GM12878 (cell line): Measurements from ENCODE around the gene SH2D3A. TPM values are rescaled to one million over a fixed set of nuclear protein-coding genes. Genes with fewer than 3 reads are reported as not detected.
A peak's percentile ranks its signal among the peaks of the same experiment; 100 is the strongest.

ENCODE experiments used
- ATAC-seq: fragments of 200-7000 bp; cut with Tn5 transposase; 3 replicates; pipeline ENCODE4 v1.9.1; 2020; ENCODE audit warnings: mild to moderate bottlenecking, moderate library complexity
- BruUV-seq: library from RNA; stranded (reverse); fragments of 400-500 nt; replicated peaks from 2 replicates; lab custom pipeline; 2021; lab: Mats Ljungman, UMichigan
- CTCF ChIA-PET: fragments of 300-600 bp; sonication (Branson Sonifier 250); formaldehyde crosslinking; extraction: SDS; loops from one replicate; lab custom pipeline; 2021; ENCODE audit warnings: inconsistent platforms; lab: Yijun Ruan, JAX
- POLR2A ChIA-PET: fragments of 350-600 bp; formaldehyde crosslinking; extraction: SDS; loops from one replicate; lab custom pipeline; 2021; ENCODE audit warnings: inconsistent platforms; lab: Charles Lee
- RAD21 ChIA-PET: fragments of 300-600 bp; sonication (Branson Sonifier 250); formaldehyde crosslinking; loops from one replicate; lab custom pipeline; 2023; ENCODE audit warnings: antibody characterized with exemption; ENCODE audit not compliant: unreplicated experiment; lab: Charles Lee
- SMC1A ChIA-PET: fragments of 300-600 bp; sonication (Branson Sonifier 250); formaldehyde crosslinking; loops from one replicate; lab custom pipeline; 2023; ENCODE audit not compliant: unreplicated experiment, uncharacterized antibody; lab: Charles Lee
- DNase-seq: peaks from one replicate; pipeline ENCODE4 v3.0.0-alpha.2; 2011; ENCODE audit warnings: low read depth, low spot score
- FAIRE-seq: peaks from 3 replicates; lab custom pipeline; 2011; peaks lifted over from hg19 to GRCh38; lab: Jason Lieb, UNC
- H2AFZ ChIP-seq: 2 replicates; pipeline ENCODE4 v1.6.0; 2011; ENCODE audit warnings: low read depth, low read length, control low read depth; ENCODE audit not compliant: control insufficient read depth
- H3K27ac ChIP-seq: 2 replicates; pipeline ENCODE4 v1.5.1; 2011; ENCODE audit warnings: control low read depth; ENCODE audit not compliant: control insufficient read depth, insufficient read depth
- H3K27me3 ChIP-seq, 2 experiments: replicated peaks in 1 of 2; 2 replicates each; pipeline versions ENCODE4 v1.6.0 to v1.6.1; 2011; ENCODE audit warnings: low read length in 1 of 2; ENCODE audit not compliant: control insufficient read depth in 2 of 2, insufficient read depth in 2 of 2
- H3K36me3 ChIP-seq, 2 experiments: 2 replicates each; pipeline ENCODE4 v1.5.1; 2011; ENCODE audit warnings: low read length in 1 of 2; ENCODE audit not compliant: control insufficient read depth in 2 of 2, insufficient read depth in 2 of 2
- H3K4me1 ChIP-seq: 2 replicates; pipeline ENCODE4 v1.6.1; 2011; ENCODE audit warnings: mild to moderate bottlenecking, low read length, moderate library complexity, mixed read lengths; ENCODE audit not compliant: control insufficient read depth, insufficient read depth
- H3K4me2 ChIP-seq: 2 replicates; pipeline ENCODE4 v1.6.0; 2011; ENCODE audit warnings: control low read depth; ENCODE audit not compliant: control insufficient read depth, insufficient read depth
- H3K4me3 ChIP-seq: fragments of 200-600 bp; sonication (generic); 2 replicates; pipeline ENCODE4 v1.5.1; 2016
- H3K79me2 ChIP-seq: 2 replicates; pipeline ENCODE4 v1.6.0; 2011; ENCODE audit warnings: low read length; ENCODE audit not compliant: control insufficient read depth, insufficient read depth
- H3K9ac ChIP-seq: 2 replicates; pipeline ENCODE4 v1.8.0; 2011; ENCODE audit warnings: low read length, control low read depth, mixed read lengths; ENCODE audit not compliant: control insufficient read depth, insufficient read depth
- H3K9me3 ChIP-seq: replicated peaks from 3 replicates; pipeline ENCODE4 v1.5.1; 2011; ENCODE audit warnings: mild to moderate bottlenecking, low read length; ENCODE audit not compliant: control insufficient read depth, insufficient read depth
- H4K20me1 ChIP-seq: 2 replicates; pipeline ENCODE4 v1.6.0; 2011; ENCODE audit not compliant: control insufficient read depth, insufficient read depth
- BRCA1 ChIP-seq: IDR thresholded peaks from 2 replicates; pipeline ENCODE4 v1.6.1; 2011; ENCODE audit warnings: low read depth, low read length, improper control_type of control experiment
- CHD4 ChIP-seq: fragments of 200-600 bp; sonication (generic); IDR thresholded peaks from 2 replicates; pipeline ENCODE4 v1.6.1; 2016; ENCODE audit warnings: mild to moderate bottlenecking
- ESRRA ChIP-seq: IDR thresholded peaks from 2 replicates; pipeline ENCODE4 v1.6.1; 2012; ENCODE audit warnings: mild to moderate bottlenecking, low read length, improper control_type of control experiment
- KAT2A ChIP-seq: conservative IDR thresholded peaks from 2 replicates; pipeline ENCODE4 v1.6.1; 2011; ENCODE audit warnings: low read depth, low read length; ENCODE audit not compliant: control insufficient read depth
- LARP7 ChIP-seq: fragments of 450-650 bp; IDR thresholded peaks from 2 replicates; pipeline ENCODE4 v1.6.1; 2017; ENCODE audit warnings: mild to moderate bottlenecking
- POU2F2 ChIP-seq: IDR thresholded peaks from 3 replicates; pipeline ENCODE4 v1.6.1; 2011; ENCODE audit warnings: low read depth, mild to moderate bottlenecking, low read length, borderline replicate concordance
- SIX5 ChIP-seq: IDR thresholded peaks from 2 replicates; pipeline ENCODE4 v1.6.1; 2011; ENCODE audit warnings: mild to moderate bottlenecking, low read depth, low read length, moderate library complexity; ENCODE audit not compliant: severe bottlenecking
- SREBF2 ChIP-seq: IDR thresholded peaks from 2 replicates; pipeline ENCODE4 v1.6.1; 2012; ENCODE audit warnings: mild to moderate bottlenecking, low read length
- TCF12 ChIP-seq: IDR thresholded peaks from 2 replicates; pipeline ENCODE4 v1.6.1; 2011; ENCODE audit warnings: low read depth, mild to moderate bottlenecking, low read length
- ZBED1 ChIP-seq: IDR thresholded peaks from 2 replicates; pipeline ENCODE4 v1.6.1; 2016; ENCODE audit warnings: borderline replicate concordance
- ZZZ3 ChIP-seq: IDR thresholded peaks from 2 replicates; pipeline ENCODE4 v1.6.1; 2011; ENCODE audit warnings: low read depth; ENCODE audit not compliant: control insufficient read depth, insufficient read length
- WGBS: methylation state at CpG from one replicate; pipeline ENCODE4 v1.1.6; 2016; ENCODE audit warnings: low lambda C conversion rate; ENCODE audit not compliant: insufficient replicate concordance, insufficient coverage; ENCODE audit errors: missing lambda C conversion rate; 5-methylcytosine and 5-hydroxymethylcytosine counted together
- in situ Hi-C: fragments of 300-500 bp; cut with MboI; formaldehyde crosslinking; loops from 9 replicates; pipeline ENCODE4 v1.14.3; 2018; ENCODE audit warnings: mixed read lengths
- intact Hi-C: fragments of 100-400 bp; cut with micrococcal nuclease; formaldehyde crosslinking; loops from one replicate; pipeline ENCODE4 v1.14.2; 2022; ENCODE audit not compliant: unreplicated experiment
- polyA plus RNA-seq, 11 experiments: library from polyadenylated mRNA; depleted of rRNA in 4 of 11; unstranded in 6 of 11; stranded (reverse) in 5 of 11; fragments of >200 nt; fragmentation: Nextera tagmentation in 4 of 11; fragmentation: Illumina TruSeq in 1 of 11; extraction: Ambion mirVana in 4 of 11; extraction: Trizol in 1 of 11; gene quantifications; 1 replicate in 1 of 11; 2 replicates in 10 of 11; pipeline versions ENCODE4 v1.2.1 to v1.2.3, GENCODE V29; 2011 to 2016; ENCODE audit warnings: inconsistent platforms in 2 of 11, missing spikeins in 2 of 11, low read depth in 1 of 11
- total RNA-seq, 4 experiments: library from RNA; depleted of rRNA in 3 of 4; stranded (reverse); fragments of >200 nt in 3 of 4; fragmentation: Illumina TruSeq in 1 of 4; extraction: Trizol in 1 of 4; gene quantifications; 2 replicates each; pipeline versions ENCODE4 v1.2.1 to v1.2.3, GENCODE V29; 2013 to 2021
- TF ChIP-seq, protein P1 (sequence below): IDR thresholded peaks from 2 replicates; pipeline ENCODE4 v1.6.1; 2012; ENCODE audit warnings: improper control_type of control experiment, low read depth, low read length; ENCODE audit not compliant: insufficient replicate concordance
- TF ChIP-seq, protein P2 (sequence below): IDR thresholded peaks from 2 replicates; pipeline ENCODE4 v1.6.1; 2011; ENCODE audit warnings: low read depth, low read length, improper control_type of control experiment, borderline replicate concordance
- TF ChIP-seq, protein P3 (sequence below): fragments of 450-650 bp; IDR thresholded peaks from 2 replicates; pipeline ENCODE4 v1.6.1; 2017; ENCODE audit warnings: borderline replicate concordance
- TF ChIP-seq, protein P4 (sequence below), 3 experiments: IDR thresholded peaks in 2 of 3; conservative IDR thresholded peaks in 1 of 3; 2 replicates each; pipeline ENCODE4 v1.5.1; 2011; ENCODE audit warnings: low read depth in 3 of 3, low read length in 3 of 3, mild to moderate bottlenecking in 3 of 3, control low read depth in 2 of 3, moderate library complexity in 2 of 3, inconsistent platforms in 1 of 3, mixed read lengths in 1 of 3; ENCODE audit not compliant: control insufficient read depth in 2 of 3, insufficient read depth in 1 of 3; ENCODE audit errors: extremely low read depth in 1 of 3

SH2D3A gene
- total and polyA plus RNA-seq, 10 of the 15 experiments (the other 5 are each of a cell fraction or from before 2014, with no cell fraction given), result 0.77 to 24.4 (median 9.5) TPM

DNA sequence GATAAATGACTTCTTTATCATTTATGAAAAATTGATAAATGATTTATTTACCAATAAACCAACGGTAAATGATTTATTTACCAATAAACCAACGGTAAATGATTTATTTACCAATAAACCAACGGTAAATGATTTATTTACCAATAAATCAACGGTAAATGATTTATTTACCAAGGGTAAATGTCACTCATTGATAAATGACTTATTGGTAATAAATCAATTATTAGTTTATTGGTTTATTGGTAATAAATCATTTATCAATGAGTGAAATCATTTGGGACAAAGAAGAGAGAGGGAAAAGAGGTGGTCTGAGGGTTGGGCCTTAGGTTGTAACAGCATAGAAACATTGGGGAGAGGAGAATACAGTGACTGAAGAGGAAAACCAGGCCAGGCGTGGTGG is 26.7 kb upstream of the SH2D3A start (continued):
- TF ChIP-seq, protein P1, sequence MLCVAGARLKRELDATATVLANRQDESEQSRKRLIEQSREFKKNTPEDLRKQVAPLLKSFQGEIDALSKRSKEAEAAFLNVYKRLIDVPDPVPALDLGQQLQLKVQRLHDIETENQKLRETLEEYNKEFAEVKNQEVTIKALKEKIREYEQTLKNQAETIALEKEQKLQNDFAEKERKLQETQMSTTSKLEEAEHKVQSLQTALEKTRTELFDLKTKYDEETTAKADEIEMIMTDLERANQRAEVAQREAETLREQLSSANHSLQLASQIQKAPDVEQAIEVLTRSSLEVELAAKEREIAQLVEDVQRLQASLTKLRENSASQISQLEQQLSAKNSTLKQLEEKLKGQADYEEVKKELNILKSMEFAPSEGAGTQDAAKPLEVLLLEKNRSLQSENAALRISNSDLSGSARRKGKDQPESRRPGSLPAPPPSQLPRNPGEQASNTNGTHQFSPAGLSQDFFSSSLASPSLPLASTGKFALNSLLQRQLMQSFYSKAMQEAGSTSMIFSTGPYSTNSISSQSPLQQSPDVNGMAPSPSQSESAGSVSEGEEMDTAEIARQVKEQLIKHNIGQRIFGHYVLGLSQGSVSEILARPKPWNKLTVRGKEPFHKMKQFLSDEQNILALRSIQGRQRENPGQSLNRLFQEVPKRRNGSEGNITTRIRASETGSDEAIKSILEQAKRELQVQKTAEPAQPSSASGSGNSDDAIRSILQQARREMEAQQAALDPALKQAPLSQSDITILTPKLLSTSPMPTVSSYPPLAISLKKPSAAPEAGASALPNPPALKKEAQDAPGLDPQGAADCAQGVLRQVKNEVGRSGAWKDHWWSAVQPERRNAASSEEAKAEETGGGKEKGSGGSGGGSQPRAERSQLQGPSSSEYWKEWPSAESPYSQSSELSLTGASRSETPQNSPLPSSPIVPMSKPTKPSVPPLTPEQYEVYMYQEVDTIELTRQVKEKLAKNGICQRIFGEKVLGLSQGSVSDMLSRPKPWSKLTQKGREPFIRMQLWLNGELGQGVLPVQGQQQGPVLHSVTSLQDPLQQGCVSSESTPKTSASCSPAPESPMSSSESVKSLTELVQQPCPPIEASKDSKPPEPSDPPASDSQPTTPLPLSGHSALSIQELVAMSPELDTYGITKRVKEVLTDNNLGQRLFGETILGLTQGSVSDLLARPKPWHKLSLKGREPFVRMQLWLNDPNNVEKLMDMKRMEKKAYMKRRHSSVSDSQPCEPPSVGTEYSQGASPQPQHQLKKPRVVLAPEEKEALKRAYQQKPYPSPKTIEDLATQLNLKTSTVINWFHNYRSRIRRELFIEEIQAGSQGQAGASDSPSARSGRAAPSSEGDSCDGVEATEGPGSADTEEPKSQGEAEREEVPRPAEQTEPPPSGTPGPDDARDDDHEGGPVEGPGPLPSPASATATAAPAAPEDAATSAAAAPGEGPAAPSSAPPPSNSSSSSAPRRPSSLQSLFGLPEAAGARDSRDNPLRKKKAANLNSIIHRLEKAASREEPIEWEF, result peak; percentile 19

DNA sequence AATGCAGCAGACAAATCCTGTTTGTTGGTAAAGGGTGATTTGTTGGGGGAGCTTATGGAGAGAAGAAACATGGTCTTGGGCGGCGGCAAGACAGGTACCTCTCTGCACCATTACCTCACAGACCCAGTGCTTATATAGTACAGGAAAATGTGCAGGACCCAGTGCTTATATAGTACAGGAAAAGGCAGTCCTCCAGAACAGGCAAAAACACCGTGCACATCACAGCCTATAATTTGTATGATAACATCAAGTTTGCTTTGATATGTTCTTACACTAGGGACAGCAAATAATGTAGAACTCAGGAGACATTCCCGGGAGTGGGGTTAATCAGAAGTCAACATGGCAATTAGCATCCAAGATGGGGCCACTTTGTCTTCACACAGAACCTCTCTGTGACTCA is 26.2 kb upstream of the SH2D3A start:
- WGBS, result 74% methylated on average over 4 of the region's 4 CpGs
- no TSS peak for BruUV-seq
- Histone ChIP-seq H3K9me3 (peaks cover 2% of the 10 kb centered on the region; the same call in 1 of the 3 replicates), H3K4me1 (no peaks in the 10 kb centered on the region), H3K9ac (no peak overlapping the region), H3K4me2 (no peak overlapping the region), H3K27ac (no peak overlapping the region), H2AFZ (no peak overlapping the region), H3K36me3 (peaks cover 5 to 6% of the 10 kb centered on the region in 2 experiments; a peak in 3 of 4 replicates), H4K20me1 (peaks cover 3% of the 10 kb centered on the region; the same call in 1 of the 2 replicates), H3K4me3 (no peak overlapping the region), H3K27me3 (no peaks in the 10 kb centered on the region), H3K79me2 (peaks cover 54% of the 10 kb centered on the region)
- DNase-seq (no peak), FAIRE-seq (no peak)
- ChIA-PET CTCF (no interaction called here), SMC1A (no interaction called here), POLR2A (no interaction called here)
- in situ Hi-C loops (no loop called here), intact Hi-C loops (no loop called here)
- no peak for TF ChIP-seq SIX5
- TF ChIP-seq BRCA1, result no peak
- TF ChIP-seq ZZZ3, result no peak
- no peak for TF ChIP-seq TCF12
- TF ChIP-seq ESRRA, result no peak
- TF ChIP-seq ZBED1, result no peak
- TF ChIP-seq, protein P2, sequence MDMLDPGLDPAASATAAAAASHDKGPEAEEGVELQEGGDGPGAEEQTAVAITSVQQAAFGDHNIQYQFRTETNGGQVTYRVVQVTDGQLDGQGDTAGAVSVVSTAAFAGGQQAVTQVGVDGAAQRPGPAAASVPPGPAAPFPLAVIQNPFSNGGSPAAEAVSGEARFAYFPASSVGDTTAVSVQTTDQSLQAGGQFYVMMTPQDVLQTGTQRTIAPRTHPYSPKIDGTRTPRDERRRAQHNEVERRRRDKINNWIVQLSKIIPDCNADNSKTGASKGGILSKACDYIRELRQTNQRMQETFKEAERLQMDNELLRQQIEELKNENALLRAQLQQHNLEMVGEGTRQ, result no peak
- TF ChIP-seq POU2F2, result no peak
- TF ChIP-seq, protein P3, sequence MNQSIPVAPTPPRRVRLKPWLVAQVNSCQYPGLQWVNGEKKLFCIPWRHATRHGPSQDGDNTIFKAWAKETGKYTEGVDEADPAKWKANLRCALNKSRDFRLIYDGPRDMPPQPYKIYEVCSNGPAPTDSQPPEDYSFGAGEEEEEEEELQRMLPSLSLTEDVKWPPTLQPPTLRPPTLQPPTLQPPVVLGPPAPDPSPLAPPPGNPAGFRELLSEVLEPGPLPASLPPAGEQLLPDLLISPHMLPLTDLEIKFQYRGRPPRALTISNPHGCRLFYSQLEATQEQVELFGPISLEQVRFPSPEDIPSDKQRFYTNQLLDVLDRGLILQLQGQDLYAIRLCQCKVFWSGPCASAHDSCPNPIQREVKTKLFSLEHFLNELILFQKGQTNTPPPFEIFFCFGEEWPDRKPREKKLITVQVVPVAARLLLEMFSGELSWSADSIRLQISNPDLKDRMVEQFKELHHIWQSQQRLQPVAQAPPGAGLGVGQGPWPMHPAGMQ, result no peak
- TF ChIP-seq LARP7, result no peak
- TF ChIP-seq SREBF2, result no peak
- TF ChIP-seq KAT2A, result no peak
- TF ChIP-seq CHD4, result no peak
- TF ChIP-seq, protein P4, sequence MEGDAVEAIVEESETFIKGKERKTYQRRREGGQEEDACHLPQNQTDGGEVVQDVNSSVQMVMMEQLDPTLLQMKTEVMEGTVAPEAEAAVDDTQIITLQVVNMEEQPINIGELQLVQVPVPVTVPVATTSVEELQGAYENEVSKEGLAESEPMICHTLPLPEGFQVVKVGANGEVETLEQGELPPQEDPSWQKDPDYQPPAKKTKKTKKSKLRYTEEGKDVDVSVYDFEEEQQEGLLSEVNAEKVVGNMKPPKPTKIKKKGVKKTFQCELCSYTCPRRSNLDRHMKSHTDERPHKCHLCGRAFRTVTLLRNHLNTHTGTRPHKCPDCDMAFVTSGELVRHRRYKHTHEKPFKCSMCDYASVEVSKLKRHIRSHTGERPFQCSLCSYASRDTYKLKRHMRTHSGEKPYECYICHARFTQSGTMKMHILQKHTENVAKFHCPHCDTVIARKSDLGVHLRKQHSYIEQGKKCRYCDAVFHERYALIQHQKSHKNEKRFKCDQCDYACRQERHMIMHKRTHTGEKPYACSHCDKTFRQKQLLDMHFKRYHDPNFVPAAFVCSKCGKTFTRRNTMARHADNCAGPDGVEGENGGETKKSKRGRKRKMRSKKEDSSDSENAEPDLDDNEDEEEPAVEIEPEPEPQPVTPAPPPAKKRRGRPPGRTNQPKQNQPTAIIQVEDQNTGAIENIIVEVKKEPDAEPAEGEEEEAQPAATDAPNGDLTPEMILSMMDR (IDR thresholded peaks at IDR 0.05 in 2 of 3, conservative IDR thresholded peaks at IDR 0.05 in 1 of 3; ENCODE audit: control insufficient read depth in 2 of 3, extremely low read depth in 1 of 3, insufficient read depth in 1 of 3, low read depth in 3 of 3, low read length in 3 of 3), result no peak
- TF ChIP-seq, all 136 proteins: peak for 0
- ATAC-seq, result no peak
- RAD21 ChIA-PET, result no interaction called here
